Calu3 (cell line): ENCODE data around the gene STAT3. TPM values are rescaled to one million over a fixed set of nuclear protein-coding genes. Genes with fewer than 3 reads are reported as not detected.
"Not testable (repeated sequence)": the region's sequence is repeated elsewhere in the genome, so short reads cannot be mapped to it uniquely, and the experiment has no call there.

Experiments
- BruUV-seq: library from RNA; stranded (reverse); fragments of 400-500 nt; replicated peaks from 2 replicates; lab custom pipeline; 2021; lab: Mats Ljungman, UMichigan
- CTCF ChIA-PET: fragments of 300-600 bp; sonication (Branson Sonifier 250); formaldehyde crosslinking; loops from one replicate; lab custom pipeline; 2022; ENCODE audit warnings: antibody characterized with exemption; lab: Charles Lee
- DNase-seq: peaks from one replicate; pipeline ENCODE4 v3.0.0; 2022
- H3K27ac Mint-ChIP-seq: one replicate; pipeline ENCODE4 v1.8.0; 2022; ENCODE audit warnings: mixed read lengths; ENCODE audit not compliant: unreplicated experiment
- H3K27me3 Mint-ChIP-seq: one replicate; pipeline ENCODE4 v1.8.0; 2022; ENCODE audit warnings: mixed read lengths; ENCODE audit not compliant: unreplicated experiment
- H3K36me3 Mint-ChIP-seq: one replicate; pipeline ENCODE4 v1.8.0; 2022; ENCODE audit warnings: mild to moderate bottlenecking, moderate library complexity, mixed read lengths; ENCODE audit not compliant: insufficient read depth, unreplicated experiment
- H3K4me1 Mint-ChIP-seq: one replicate; pipeline ENCODE4 v1.8.0; 2022; ENCODE audit warnings: mild to moderate bottlenecking, low read depth, mixed read lengths; ENCODE audit not compliant: unreplicated experiment
- H3K4me3 Mint-ChIP-seq: one replicate; pipeline ENCODE4 v1.8.0; 2022; ENCODE audit warnings: mild to moderate bottlenecking, low read depth, moderate library complexity, mixed read lengths; ENCODE audit not compliant: unreplicated experiment
- H3K9me3 Mint-ChIP-seq: one replicate; pipeline ENCODE4 v1.8.0; 2022; ENCODE audit warnings: low read depth, mixed read lengths; ENCODE audit not compliant: unreplicated experiment
- CTCF ChIP-seq: fragments of 200-600 bp; IDR thresholded peaks from one replicate; pipeline ENCODE4 v1.8.0; 2022; ENCODE audit warnings: antibody characterized with exemption; ENCODE audit not compliant: unreplicated experiment
- intact Hi-C: fragments of 100-400 bp; cut with micrococcal nuclease; formaldehyde crosslinking; loops from one replicate; pipeline ENCODE4 v1.10.0; 2022; ENCODE audit not compliant: unreplicated experiment
- total RNA-seq: library from RNA; stranded (reverse); gene quantifications from 2 replicates; pipeline ENCODE4 v1.2.3, GENCODE V29; 2022

The STAT3 gene
- total RNA-seq, 1 experiment from 2014 or later: 183 TPM

- DNase-seq: no peak
- TF ChIP-seq CTCF: no peak
- Mint-ChIP-seq H3K36me3 (peaks cover 6% of the 10 kb centered on the region), H3K27me3 (peaks cover 17% of the 10 kb centered on the region), H3K4me3 (no peak overlapping the region), H3K4me1 (no peaks in the 10 kb centered on the region), H3K9me3 (no peaks in the 10 kb centered on the region), H3K27ac (no peak overlapping the region)
- CTCF ChIA-PET: interaction anchor here (0.5 to 0.7 kb wide), 2 partner anchors 16 to 27 kb away, joined by 3 to 4 read pairs; no protein-coding TSS in a partner anchor
- BruUV-seq: no TSS peak
- intact Hi-C loops: no loop called here
These were observed 83.8 kb downstream of the STAT3 start for GRCh38 chr17:42304187-42305030.

DNA sequence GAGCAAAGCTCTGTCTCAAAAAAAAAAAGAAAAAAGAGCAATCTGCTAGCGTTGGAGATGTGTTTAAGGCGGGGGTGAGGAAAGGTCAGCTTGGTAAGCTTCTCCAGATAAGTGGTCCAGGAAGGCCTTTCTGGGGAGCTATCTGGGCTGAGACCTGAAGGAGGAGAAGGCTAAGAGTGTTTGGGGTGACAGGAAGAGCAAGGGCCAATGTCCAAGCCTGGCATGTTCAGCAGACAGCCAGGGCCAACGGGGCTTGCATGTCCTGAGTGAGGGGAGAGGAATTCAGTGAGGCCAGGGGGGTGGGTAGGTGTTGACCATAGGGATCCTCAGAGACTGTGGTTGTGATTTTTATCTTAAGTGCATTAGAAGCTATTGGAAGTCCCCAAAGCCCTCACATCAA lies 84.5 kb downstream of the STAT3 start:
- intact Hi-C loops: no loop called here
- Mint-ChIP-seq H3K27ac (no peak overlapping the region), H3K9me3 (no peaks in the 10 kb centered on the region), H3K36me3 (peaks cover 6% of the 10 kb centered on the region), H3K27me3 (peaks cover 17% of the 10 kb centered on the region), H3K4me1 (no peaks in the 10 kb centered on the region), H3K4me3 (no peak overlapping the region)
- no peak for DNase-seq
- CTCF ChIA-PET: interaction anchor here (0.5 to 0.7 kb wide), 2 partner anchors 17 to 26 kb away, joined by 3 to 4 read pairs; no protein-coding TSS in a partner anchor
- no TSS peak for BruUV-seq
- TF ChIP-seq CTCF: no peak

DNA sequence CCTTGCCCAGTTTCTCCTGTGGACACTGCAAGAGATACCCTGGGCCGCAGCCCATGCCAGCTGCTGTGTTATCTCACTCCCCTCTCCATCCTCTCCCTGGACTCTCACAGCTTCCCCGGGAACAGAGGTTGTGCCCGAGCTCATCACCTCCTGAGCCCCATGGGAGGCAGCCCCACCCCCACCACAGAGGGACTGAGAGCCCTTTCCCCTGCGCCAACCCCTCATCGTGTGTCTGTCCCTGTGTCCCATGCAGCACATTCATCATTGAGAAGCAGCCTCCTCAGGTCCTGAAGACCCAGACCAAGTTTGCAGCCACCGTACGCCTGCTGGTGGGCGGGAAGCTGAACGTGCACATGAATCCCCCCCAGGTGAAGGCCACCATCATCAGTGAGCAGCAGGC lies 87.2 kb downstream of the STAT3 start:
- Mint-ChIP-seq H3K27ac (no peak overlapping the region), H3K27me3 (peaks cover 18% of the 10 kb centered on the region), H3K9me3 (no peaks in the 10 kb centered on the region), H3K4me3 (no peak overlapping the region), H3K4me1 (no peaks in the 10 kb centered on the region), H3K36me3 (peaks cover 6% of the 10 kb centered on the region)
- TF ChIP-seq CTCF: no peak
- no peak for DNase-seq
- CTCF ChIA-PET: interaction anchor here (0.6 to 1.1 kb wide), 2 partner anchors 10 to 181 kb away, joined by 4 read pairs; no protein-coding TSS in a partner anchor
- intact Hi-C loops: no loop called here
- no TSS peak for BruUV-seq

- not testable (repeated sequence) for DNase-seq, H3K4me1 Mint-ChIP-seq
- CTCF ChIA-PET: interaction anchor here (0.5 kb wide), 1 partner anchor 101 kb away, joined by 5 read pairs; no protein-coding TSS in a partner anchor
These were observed 88.3 kb downstream of the STAT3 start for GRCh38 chr17:42299913-42300312.

GRCh38 chr17:42299361-42299760 lies 88.9 kb downstream of the STAT3 start:
- DNase-seq, H3K27ac Mint-ChIP-seq, H3K9me3 Mint-ChIP-seq, H3K36me3 Mint-ChIP-seq, intact Hi-C loops, H3K4me1 Mint-ChIP-seq, H3K4me3 Mint-ChIP-seq, BruUV-seq: not testable (repeated sequence)
- CTCF ChIA-PET: interaction anchor here (0.5 kb wide), 1 partner anchor 102 kb away, joined by 5 read pairs; no protein-coding TSS in a partner anchor
- H3K27me3 Mint-ChIP-seq: peaks cover 31% of the 10 kb centered on the region

More at GRCh38 chr17:42299913-42300312, 88.3 kb downstream of the STAT3 start:
- H3K27ac Mint-ChIP-seq, intact Hi-C loops, H3K4me3 Mint-ChIP-seq, BruUV-seq, H3K9me3 Mint-ChIP-seq, H3K36me3 Mint-ChIP-seq: not testable (repeated sequence)
- peaks cover 29% of the 10 kb centered on the region for H3K27me3 Mint-ChIP-seq

GRCh38 chr17:42297775-42298174 lies 90.5 kb downstream of the STAT3 start:
- BruUV-seq, intact Hi-C loops, DNase-seq, H3K9me3 Mint-ChIP-seq, H3K4me3 Mint-ChIP-seq, CTCF ChIA-PET, H3K27ac Mint-ChIP-seq, H3K4me1 Mint-ChIP-seq, H3K36me3 Mint-ChIP-seq: not testable (repeated sequence)
- H3K27me3 Mint-ChIP-seq: peaks cover 29% of the 10 kb centered on the region
